Smooth muscle cell (in vitro differentiated cells): ENCODE results near the gene ZNF664. TPM values are rescaled to one million over a fixed set of nuclear protein-coding genes. Genes with fewer than 3 reads are reported as not detected.

Experiments
- DNase-seq: peaks from one replicate; lab custom pipeline; 2025; ENCODE audit not compliant: unreplicated experiment; lab: John Stamatoyannopoulos, UW
- H2AFZ ChIP-seq: fragments of 200-600 bp; sonication (generic); 2 replicates; pipeline ENCODE4 v1.6.0; 2016; ENCODE audit warnings: antibody characterized with exemption, low read depth, mild to moderate bottlenecking
- H3F3A ChIP-seq: fragments of 200-600 bp; sonication (generic); 2 replicates; pipeline ENCODE4 v1.6.0; 2017; ENCODE audit warnings: antibody characterized with exemption, low read depth
- H3K27ac ChIP-seq: fragments of 200-600 bp; sonication (generic); 2 replicates; pipeline ENCODE4 v1.5.1; 2016; ENCODE audit warnings: low read depth, mild to moderate bottlenecking
- H3K27me3 ChIP-seq: fragments of 200-600 bp; sonication (generic); 2 replicates; pipeline ENCODE4 v1.6.1; 2016; ENCODE audit warnings: low read depth, mild to moderate bottlenecking
- H3K36me3 ChIP-seq: fragments of 200-600 bp; sonication (generic); 2 replicates; pipeline ENCODE4 v1.5.1; 2016; ENCODE audit warnings: low read depth
- H3K4me1 ChIP-seq: fragments of 200-600 bp; sonication (generic); 2 replicates; pipeline ENCODE4 v1.5.1; 2016; ENCODE audit warnings: low read depth
- H3K4me2 ChIP-seq: fragments of 200-600 bp; sonication (generic); 2 replicates; pipeline ENCODE4 v1.6.0; 2016; ENCODE audit warnings: mild to moderate bottlenecking
- H3K4me3 ChIP-seq: fragments of 200-600 bp; sonication (generic); 2 replicates; pipeline ENCODE4 v1.5.1; 2016; ENCODE audit warnings: mild to moderate bottlenecking
- H3K79me2 ChIP-seq: fragments of 200-600 bp; sonication (generic); 2 replicates; pipeline ENCODE4 v1.6.0; 2016; ENCODE audit warnings: low read depth, mild to moderate bottlenecking
- H3K9ac ChIP-seq: fragments of 200-600 bp; sonication (generic); 2 replicates; pipeline ENCODE4 v1.6.0; 2016; ENCODE audit warnings: low read depth
- H3K9me3 ChIP-seq: fragments of 200-600 bp; sonication (generic); replicated peaks from 2 replicates; pipeline ENCODE4 v1.5.1; 2016; ENCODE audit warnings: low read depth
- H4K20me1 ChIP-seq: fragments of 200-600 bp; sonication (generic); 2 replicates; pipeline ENCODE4 v1.6.0; 2016; ENCODE audit warnings: low read depth
- WGBS: methylation state at CpG from one replicate; pipeline ENCODE4 v1.1.7; 2016; ENCODE audit warnings: low lambda C conversion rate; 5-methylcytosine and 5-hydroxymethylcytosine counted together
- polyA plus RNA-seq: library from polyadenylated mRNA; unstranded; fragments of >200 nt; fragmentation: Nextera tagmentation; extraction: Ambion mirVana; gene quantifications from 2 replicates; pipeline ENCODE4 v1.2.1, GENCODE V29; 2016
- total RNA-seq: library from RNA; depleted of rRNA; stranded (reverse); fragments of >200 nt; gene quantifications from 2 replicates; pipeline ENCODE4 v1.2.3, GENCODE V29; 2014
- TF ChIP-seq, protein P1 (sequence below): fragments of 200-600 bp; sonication (generic); IDR thresholded peaks from 2 replicates; pipeline ENCODE4 v1.5.1; 2017; ENCODE audit warnings: borderline replicate concordance, mild to moderate bottlenecking, antibody characterized with exemption; ENCODE audit not compliant: insufficient read depth, poor library complexity, severe bottlenecking

Gene ZNF664
- total and polyA plus RNA-seq, 2 experiments from 2014 or later, result 6.4 to 47.7 TPM

DNA sequence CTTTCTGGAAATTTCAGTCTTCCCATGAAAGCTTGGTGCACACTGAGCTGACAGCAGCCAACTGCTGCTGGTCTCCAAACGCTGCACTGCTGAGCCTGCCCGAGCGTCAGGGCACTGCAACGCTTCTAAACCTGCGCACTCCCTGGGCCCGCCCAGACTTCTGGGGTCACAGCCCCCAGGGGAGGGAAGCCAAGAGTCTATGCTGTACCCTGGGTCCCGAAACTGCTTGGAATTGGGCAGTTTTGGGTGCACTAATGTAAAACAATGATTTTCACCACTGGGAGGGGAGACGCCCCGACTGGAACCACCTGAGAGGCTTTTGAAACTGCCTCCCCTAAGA, 32.4 kb upstream of the ZNF664 start:
- Histone ChIP-seq H3K79me2 (no peaks in the 10 kb centered on the region), H3K36me3 (peaks cover 9% of the 10 kb centered on the region), H3K9me3 (no peaks in the 10 kb centered on the region), H3K9ac (no peak overlapping the region), H3K4me1 (peaks cover 7% of the 10 kb centered on the region), H3K27ac (no peak overlapping the region), H3K27me3 (no peaks in the 10 kb centered on the region), H2AFZ (no peak overlapping the region), H3K4me3 (no peak overlapping the region), H4K20me1 (peaks cover 19% of the 10 kb centered on the region), H3F3A (peaks cover 13% of the 10 kb centered on the region), H3K4me2 (no peak overlapping the region)
- no peak for DNase-seq
- WGBS, result 97% methylated on average over 9 of the region's 9 CpGs
- TF ChIP-seq, protein P1, sequence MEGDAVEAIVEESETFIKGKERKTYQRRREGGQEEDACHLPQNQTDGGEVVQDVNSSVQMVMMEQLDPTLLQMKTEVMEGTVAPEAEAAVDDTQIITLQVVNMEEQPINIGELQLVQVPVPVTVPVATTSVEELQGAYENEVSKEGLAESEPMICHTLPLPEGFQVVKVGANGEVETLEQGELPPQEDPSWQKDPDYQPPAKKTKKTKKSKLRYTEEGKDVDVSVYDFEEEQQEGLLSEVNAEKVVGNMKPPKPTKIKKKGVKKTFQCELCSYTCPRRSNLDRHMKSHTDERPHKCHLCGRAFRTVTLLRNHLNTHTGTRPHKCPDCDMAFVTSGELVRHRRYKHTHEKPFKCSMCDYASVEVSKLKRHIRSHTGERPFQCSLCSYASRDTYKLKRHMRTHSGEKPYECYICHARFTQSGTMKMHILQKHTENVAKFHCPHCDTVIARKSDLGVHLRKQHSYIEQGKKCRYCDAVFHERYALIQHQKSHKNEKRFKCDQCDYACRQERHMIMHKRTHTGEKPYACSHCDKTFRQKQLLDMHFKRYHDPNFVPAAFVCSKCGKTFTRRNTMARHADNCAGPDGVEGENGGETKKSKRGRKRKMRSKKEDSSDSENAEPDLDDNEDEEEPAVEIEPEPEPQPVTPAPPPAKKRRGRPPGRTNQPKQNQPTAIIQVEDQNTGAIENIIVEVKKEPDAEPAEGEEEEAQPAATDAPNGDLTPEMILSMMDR, result no peak

DNA sequence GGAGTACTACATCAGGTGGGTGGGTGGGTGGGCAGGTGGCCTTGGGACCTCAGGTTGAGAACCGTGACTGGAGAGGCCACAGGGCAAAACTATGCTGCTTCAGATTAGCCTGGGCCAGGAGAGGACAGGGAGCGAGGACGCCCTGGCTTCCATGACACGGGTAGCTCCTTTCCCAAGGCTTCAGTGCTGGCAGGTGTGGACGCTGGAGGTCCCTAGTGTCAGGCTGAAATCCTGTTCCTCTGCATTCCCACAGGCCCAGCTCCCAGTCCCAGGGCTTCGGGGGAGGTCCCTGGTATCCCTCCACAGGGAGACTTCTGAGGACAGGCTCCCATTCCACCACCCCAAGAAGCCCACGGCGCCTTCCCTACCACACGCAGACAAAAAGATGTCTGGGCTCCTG, 32.0 kb upstream of the ZNF664 start:
- Histone ChIP-seq H3F3A (peaks cover 13% of the 10 kb centered on the region), H3K4me2 (no peak overlapping the region), H4K20me1 (peaks cover 19% of the 10 kb centered on the region), H2AFZ (no peak overlapping the region), H3K27me3 (no peaks in the 10 kb centered on the region), H3K4me1 (peaks cover 7% of the 10 kb centered on the region), H3K4me3 (no peak overlapping the region), H3K36me3 (peaks cover 9% of the 10 kb centered on the region), H3K9ac (no peak overlapping the region), H3K9me3 (no peaks in the 10 kb centered on the region), H3K27ac (peak overlapping the region; percentile 85), H3K79me2 (no peaks in the 10 kb centered on the region)
- DNase-seq, result no peak
- TF ChIP-seq, protein P1, result no peak
- WGBS, result 73% methylated on average over 9 of the region's 9 CpGs

DNA sequence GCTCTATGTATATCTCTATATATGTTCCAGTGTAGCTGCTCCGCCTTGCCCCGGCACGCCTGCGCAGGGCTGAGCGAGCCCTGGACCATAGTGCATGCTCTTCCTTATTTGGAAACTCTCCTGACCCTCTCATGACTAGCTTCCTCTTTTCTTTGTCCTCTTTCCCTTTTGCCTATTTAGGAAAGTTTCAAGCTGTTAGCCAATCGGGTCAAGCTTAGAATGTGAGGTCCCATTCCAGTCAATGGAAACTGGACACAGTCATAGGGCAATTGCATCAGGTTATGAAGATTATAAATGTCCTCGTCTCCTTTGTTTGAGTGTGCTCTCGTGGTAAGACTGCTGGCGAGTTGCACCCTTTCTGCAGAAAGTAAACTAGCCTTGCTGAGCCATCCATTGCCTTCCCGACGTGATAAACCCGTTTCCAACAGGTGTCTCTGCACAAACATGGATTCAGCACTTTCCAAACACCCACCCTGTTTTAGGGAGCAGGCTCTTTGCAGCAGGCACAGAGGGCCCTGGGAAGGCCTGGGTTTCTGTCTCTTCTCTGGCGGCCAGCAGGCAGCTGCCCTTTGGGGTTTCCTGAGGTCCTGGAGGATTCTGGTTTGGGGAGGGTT, 31.3 kb upstream of the ZNF664 start:
- H3K79me2 ChIP-seq, result no peaks in the 10 kb centered on the region
- peaks cover 13% of the 10 kb centered on the region for H3F3A ChIP-seq
- H3K4me2 ChIP-seq, result peak overlapping the region; percentile 7
- H3K27ac ChIP-seq, result peak overlapping the region; percentile 85
- no peaks in the 10 kb centered on the region for H3K27me3 ChIP-seq
- H3K9me3 ChIP-seq, result no peaks in the 10 kb centered on the region
- peak overlapping the region; percentile 38 for H3K9ac ChIP-seq
- no peak overlapping the region for H2AFZ ChIP-seq
- no peak for DNase-seq
- peaks cover 7% of the 10 kb centered on the region for H3K4me1 ChIP-seq
- peaks cover 25% of the 10 kb centered on the region for H4K20me1 ChIP-seq
- H3K36me3 ChIP-seq, result peaks cover 2% of the 10 kb centered on the region
- H3K4me3 ChIP-seq, result no peak overlapping the region
- 70% methylated on average over 13 of the region's 13 CpGs for WGBS
- TF ChIP-seq, protein P1, result no peak

DNA sequence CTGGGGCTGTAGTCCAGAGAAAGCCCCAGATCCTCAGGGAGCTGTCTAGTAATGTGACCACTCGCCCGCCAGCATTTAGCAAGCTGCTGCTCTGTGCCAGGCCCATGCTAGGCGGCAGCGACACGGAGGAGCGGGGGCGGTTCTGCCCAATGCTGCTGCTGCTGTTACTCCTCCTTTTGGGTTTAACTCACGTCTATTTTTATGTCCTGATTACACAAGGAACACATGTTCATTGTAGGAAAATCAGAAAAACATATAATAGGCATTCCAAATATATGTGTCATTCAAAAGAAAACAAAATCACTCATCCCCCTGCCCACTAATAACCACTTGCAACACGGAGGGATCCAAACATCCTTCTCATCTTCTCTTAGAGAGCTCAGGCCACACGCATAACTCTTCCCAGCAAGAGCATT, 30.8 kb upstream of the ZNF664 start:
- Histone ChIP-seq H3K4me1 (peaks cover 7% of the 10 kb centered on the region), H3K27me3 (no peaks in the 10 kb centered on the region), H3K9me3 (no peaks in the 10 kb centered on the region), H2AFZ (no peak overlapping the region), H4K20me1 (peaks cover 25% of the 10 kb centered on the region), H3F3A (peaks cover 13% of the 10 kb centered on the region), H3K4me2 (peak overlapping the region; percentile 65), H3K36me3 (no peaks in the 10 kb centered on the region), H3K79me2 (no peaks in the 10 kb centered on the region), H3K9ac (peak overlapping the region; percentile 38), H3K4me3 (no peak overlapping the region), H3K27ac (peak overlapping the region; percentile 85)
- DNase-seq, result no peak
- TF ChIP-seq, protein P1, result no peak
- 56% methylated on average over 10 of the region's 10 CpGs for WGBS
